Astrocyte (in vitro differentiated cells and primary cell): ENCODE results near the gene SYNDIG1L.

Experiments
- CTCF ChIP-seq: IDR thresholded peaks from 2 replicates; pipeline ENCODE4 v1.5.1; 2011; ENCODE audit warnings: low read depth, mild to moderate bottlenecking, inconsistent platforms, low read length, moderate library complexity; ENCODE audit not compliant: insufficient read depth
- EZH2 ChIP-seq: IDR thresholded peaks from 2 replicates; pipeline ENCODE4 v1.6.1; 2012; ENCODE audit warnings: mild to moderate bottlenecking, low read length, inconsistent platforms; ENCODE audit not compliant: insufficient read depth

DNA sequence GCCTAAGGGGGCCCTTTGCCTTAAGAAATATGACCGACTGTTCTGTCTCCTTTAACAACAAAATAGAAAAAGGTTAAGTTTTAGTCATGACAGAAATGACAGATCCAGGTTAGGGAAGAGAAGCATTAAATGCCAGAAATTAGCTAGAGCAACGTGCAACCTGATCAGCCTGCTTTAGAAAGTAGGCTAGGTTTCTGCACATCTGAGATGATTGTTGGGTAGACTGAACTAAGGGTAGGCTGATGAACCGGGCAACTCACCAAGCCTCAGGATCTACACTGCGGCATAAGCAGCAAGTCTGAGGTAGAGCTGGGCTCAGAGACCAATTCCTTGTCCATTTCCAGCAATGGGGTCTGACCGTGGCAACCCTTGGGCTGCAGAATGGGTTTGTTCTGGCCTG is 37.7 kb upstream of the SYNDIG1L start:
- no peak for TF ChIP-seq CTCF
- no peak for TF ChIP-seq EZH2
